Measurements from ENCODE around the gene OR52L1.

OR52L1 gene

GRCh38 chr11:5940748-5941147 lies 46.0 kb downstream of the OR52L1 start:
- DNase-seq (ENCODE audit: low read depth in 2 of 2): no peak

- DNase-seq (ENCODE audit: low read depth in 2 of 2): no peak
These were observed 48.2 kb downstream of the OR52L1 start for GRCh38 chr11:5938603-5938965.

- no peak for DNase-seq (ENCODE audit: low read depth in 2 of 2)
These were observed 48.8 kb downstream of the OR52L1 start for GRCh38 chr11:5937868-5938602.
